Activated T-cell treated with anti-CD3 and anti-CD28 coated beads for 24 hours (primary cell): ENCODE results near the gene MACROD2.
"Not testable (repeated sequence)": the region's sequence is repeated elsewhere in the genome, so short reads cannot be mapped to it uniquely, and the experiment has no call there.

Experiments used
- DNase-seq: peaks from one replicate; pipeline ENCODE4 v3.0.0-alpha.2; 2020; ENCODE audit warnings: low read depth

Gene MACROD2

DNA sequence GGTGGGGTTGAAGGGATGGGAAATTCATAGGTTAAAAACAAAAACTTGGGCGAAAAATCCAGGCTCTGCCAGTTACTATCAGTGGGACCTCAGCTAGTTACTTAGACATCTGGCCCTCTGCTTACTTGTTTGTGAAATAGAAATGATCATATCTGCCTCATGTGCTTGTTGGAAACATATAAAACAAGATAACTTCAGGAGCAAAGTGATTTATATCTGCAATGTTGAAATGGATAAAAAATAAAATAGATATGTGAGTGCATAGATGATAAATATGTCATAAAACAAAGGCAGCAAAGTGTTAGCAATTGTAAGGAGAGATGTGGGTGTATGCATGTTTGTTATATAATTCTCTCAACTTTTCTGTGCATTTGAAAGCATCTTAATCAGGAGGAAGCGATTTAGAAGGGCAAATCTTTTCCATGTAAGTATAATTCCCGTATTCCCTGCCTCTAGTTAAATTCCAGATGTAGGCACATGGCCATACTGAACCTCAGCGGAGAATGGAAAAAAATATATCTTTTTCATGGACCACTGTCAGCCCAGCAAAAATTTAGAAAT lies 921.1 kb downstream of the MACROD2 start:
- no peak for DNase-seq

DNA sequence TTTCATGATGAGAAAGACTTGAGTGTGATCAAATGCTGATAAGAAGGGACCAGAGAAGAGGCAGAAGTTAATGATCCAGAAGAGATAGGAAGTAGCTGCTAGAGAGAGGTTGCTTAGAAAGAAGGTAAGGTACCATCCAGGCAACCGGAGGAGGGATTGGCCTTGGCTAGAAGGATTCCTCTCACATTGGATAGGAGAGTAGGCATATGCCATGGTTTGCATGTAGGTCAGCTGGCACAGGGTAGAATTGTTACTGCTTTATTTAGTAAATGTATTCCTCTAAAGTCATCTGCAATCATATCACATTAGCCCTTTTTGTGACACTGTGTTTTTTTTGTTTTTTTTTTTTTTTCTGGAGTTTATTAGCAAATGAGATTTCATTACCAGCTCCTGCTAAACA lies 923.0 kb downstream of the MACROD2 start:
- no peak for DNase-seq

GRCh38 chr20:14918976-14919375 lies 923.7 kb downstream of the MACROD2 start:
- DNase-seq: no peak

DNA sequence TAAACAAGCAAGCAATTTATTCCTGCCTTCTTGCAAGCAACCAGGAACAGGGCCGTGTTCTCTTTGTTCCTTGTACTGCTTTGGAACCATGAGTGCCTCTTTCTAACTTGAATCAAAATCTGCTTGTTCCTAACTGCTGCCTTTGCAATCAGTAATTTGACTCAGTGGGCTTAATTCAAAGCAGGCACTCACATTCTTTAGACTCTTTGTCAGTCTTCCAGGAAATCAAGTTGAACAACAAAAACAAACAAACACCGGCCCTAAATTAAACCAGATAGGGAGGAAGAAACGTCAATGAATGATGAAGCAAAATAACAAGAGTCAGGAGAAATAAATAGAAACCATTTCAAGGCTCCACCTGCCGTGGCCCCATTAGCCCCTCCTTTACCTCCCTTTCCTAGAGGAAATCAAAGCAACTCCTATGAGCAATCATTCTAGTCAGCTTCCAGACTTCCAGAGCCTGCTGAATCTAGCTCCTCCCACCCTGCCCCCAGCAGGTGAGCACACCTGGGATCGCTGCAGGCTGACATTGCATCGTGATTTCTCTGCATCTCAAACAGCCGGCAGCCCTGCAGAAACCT lies 924.3 kb downstream of the MACROD2 start:
- DNase-seq: no peak

DNA sequence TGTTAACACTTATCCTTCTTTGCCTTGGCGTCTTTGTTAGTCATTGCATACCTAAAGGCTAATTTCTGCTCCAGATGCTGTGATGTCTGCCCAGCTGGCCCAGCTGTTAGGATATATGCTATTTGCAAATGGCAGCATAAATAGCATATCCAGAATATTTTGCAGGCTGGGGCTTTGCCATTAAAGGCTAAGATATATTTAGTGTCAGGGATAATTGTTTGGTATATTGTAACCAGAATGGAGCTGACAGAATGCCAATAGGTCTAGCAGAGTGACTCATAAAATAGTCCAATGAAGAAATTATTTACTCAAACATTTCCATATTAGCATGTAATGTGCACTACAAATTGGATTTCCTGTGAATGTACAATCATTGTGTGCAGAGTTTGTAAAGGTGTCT lies 926.2 kb downstream of the MACROD2 start:
- no peak for DNase-seq

DNA sequence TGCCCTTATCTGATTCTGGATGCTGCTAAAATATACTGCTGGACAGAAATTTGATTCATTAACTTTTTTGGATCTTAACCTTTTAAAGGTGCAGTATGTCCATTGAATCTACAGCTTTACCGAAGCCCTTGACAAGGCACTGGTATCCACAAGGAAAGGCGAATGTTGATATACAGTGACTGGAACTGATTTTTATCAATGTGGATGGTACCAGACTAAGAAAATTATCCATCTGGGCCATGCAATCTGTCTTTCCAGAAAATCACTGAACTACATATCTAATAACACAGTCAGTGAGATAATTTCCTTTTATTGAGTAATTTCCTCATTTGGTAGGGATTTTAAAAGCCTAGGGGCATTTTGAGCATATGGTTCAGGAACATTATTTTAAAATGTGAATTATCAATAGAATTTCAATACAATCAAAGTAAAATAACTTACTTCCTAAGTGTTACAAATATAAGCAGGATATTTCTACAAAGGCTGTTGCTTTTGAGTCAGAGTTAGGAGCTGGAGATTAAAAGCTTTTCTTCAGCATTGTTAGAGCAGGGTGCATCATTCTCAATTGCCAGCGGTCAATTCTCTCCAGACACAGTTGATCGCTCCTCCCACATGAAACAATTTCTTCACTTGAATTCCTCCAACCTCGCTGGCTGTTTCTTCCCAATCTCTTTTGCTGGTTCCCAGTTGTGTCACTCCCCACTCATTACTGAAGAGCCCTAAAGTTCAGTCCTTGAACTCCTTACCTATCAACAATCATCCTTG lies 927.4 kb downstream of the MACROD2 start:
- no peak for DNase-seq

- DNase-seq: no peak
Measured at GRCh38 chr20:14924433-14924832, 929.1 kb downstream of the MACROD2 start.

- no peak for DNase-seq
Measured at GRCh38 chr20:14925300-14925699, 930.0 kb downstream of the MACROD2 start.

DNA sequence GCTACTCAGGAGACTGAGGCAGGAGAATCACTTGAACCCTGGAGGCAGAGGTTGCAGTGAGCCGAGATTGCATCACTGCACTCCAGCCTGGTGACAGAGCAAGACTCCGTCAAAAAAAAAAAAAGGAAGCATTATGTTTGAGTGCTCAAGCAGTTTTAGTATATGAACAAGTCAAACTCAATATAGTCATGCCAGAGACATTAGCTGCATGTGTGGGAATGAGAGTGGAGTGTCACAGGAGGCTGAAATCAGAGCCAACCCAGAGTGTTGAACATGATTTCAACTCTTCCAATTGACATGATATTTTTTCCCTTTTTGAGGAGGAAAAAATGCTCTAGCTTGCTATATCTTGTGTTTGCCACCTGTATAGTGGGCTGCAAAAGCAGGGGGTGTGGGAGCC lies 931.1 kb downstream of the MACROD2 start:
- not testable (repeated sequence) for DNase-seq

GRCh38 chr20:14928083-14928482 lies 932.8 kb downstream of the MACROD2 start:
- DNase-seq: no peak

GRCh38 chr20:14929388-14929787 lies 934.1 kb downstream of the MACROD2 start:
- DNase-seq: no peak

- DNase-seq: no peak
Measured at GRCh38 chr20:14932040-14932439, 936.7 kb downstream of the MACROD2 start.

- no peak for DNase-seq
Measured at GRCh38 chr20:14935285-14935684, 940.0 kb downstream of the MACROD2 start.

DNA sequence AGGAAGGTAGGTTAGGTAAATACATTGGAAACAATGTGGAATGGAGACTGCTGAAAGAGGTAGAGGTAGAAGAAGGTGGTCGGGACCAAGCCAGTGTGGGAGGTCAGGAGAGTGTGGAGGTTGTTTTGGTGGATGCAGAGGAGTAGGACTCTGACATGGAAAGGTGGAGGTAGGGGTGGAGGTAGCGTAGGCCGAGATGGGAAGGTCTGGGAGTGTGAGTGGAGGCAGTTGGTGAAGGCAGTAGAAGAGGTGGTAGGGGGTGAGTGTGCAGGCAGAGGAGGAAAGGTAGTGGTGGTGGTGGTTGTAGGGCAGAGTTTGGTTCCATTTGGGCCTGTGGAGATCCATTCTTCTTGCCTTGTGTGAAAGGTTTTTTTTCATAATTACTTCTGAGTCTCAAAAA lies 941.7 kb downstream of the MACROD2 start:
- no peak for DNase-seq

GRCh38 chr20:14937846-14938245 lies 942.5 kb downstream of the MACROD2 start:
- DNase-seq: no peak

GRCh38 chr20:14947536-14947935 lies 952.2 kb downstream of the MACROD2 start:
- no peak for DNase-seq

GRCh38 chr20:14947946-14948345 lies 952.6 kb downstream of the MACROD2 start:
- no peak for DNase-seq

GRCh38 chr20:14948416-14948815 lies 953.1 kb downstream of the MACROD2 start:
- DNase-seq: no peak

- no peak for DNase-seq
Measured at GRCh38 chr20:14950633-14951032, 955.3 kb downstream of the MACROD2 start.

- no peak for DNase-seq
Measured at GRCh38 chr20:14951105-14951504, 955.8 kb downstream of the MACROD2 start.

- no peak for DNase-seq
Measured at GRCh38 chr20:14951707-14952418, 956.5 kb downstream of the MACROD2 start.

DNA sequence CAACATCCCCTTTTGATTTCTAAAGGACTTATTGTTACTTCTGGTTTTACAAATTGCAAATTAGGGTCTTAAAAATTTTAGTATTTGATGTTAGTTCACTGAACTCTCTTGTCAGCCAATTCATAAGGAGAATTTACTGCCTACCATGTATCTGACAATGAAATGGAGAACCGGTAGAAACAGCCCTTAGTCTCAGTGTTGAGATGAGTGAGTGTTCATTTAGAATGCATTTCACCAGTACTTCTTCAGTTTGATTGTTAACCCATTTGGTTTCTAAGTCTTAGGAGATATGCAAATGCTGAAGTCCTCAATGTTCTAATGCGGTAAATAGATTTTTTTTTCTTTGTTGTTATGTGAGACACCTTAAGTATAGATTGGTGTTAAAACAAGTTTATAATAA lies 958.4 kb downstream of the MACROD2 start:
- DNase-seq: no peak

DNA sequence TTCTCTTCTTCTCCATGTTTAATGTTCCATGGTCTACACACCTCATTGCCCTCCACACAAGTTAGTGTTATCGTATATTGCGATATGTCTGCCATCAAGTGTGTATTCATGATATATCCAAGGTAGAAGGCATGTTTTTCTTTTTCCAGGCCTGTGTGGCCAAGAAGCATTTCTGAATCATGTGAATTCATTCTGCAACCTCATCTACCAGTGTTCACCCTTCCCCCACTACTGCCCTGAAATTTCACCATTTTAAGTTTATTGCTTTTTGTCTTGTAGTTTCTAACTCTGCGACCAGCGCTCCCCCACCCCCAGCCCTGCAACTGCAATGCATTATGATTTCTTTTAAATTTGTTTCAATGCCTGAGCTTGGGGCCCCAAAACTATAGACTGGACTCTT lies 960.1 kb downstream of the MACROD2 start:
- DNase-seq: no peak
